Thymus (tissue), 11 donors: Measurements from ENCODE around the gene HYAL4. TPM values are rescaled to one million over a fixed set of nuclear protein-coding genes. Genes with fewer than 3 reads are reported as not detected.
"Not testable (repeated sequence)": the region's sequence is repeated elsewhere in the genome, so short reads cannot be mapped to it uniquely, and the experiment has no call there.

Experiments
- DNase-seq, 9 donors: peaks; one replicate each; pipeline ENCODE4 v3.0.0-alpha.2; 2013; ENCODE audit warnings: low spot score in 9 of 9, low read depth in 6 of 9, missing footprints in 1 of 9
- H3K27ac ChIP-seq, 2 donors: one replicate each; pipeline ENCODE4 v1.5.1; 2013; ENCODE audit warnings: control low read depth in 1 of 2, low read depth in 1 of 2, low read length in 1 of 2, mild to moderate bottlenecking in 1 of 2, moderate library complexity in 1 of 2
- H3K27me3 ChIP-seq, 2 donors: one replicate each; pipeline ENCODE4 v1.5.1; 2013; ENCODE audit warnings: low read length in 1 of 2; ENCODE audit not compliant: control insufficient read depth in 2 of 2, insufficient read depth in 1 of 2
- H3K36me3 ChIP-seq, 2 donors: one replicate each; pipeline ENCODE4 v1.5.1; 2013; ENCODE audit warnings: low read length in 1 of 2, mild to moderate bottlenecking in 1 of 2, moderate library complexity in 1 of 2; ENCODE audit not compliant: control insufficient read depth in 2 of 2, insufficient read depth in 2 of 2
- H3K4me1 ChIP-seq, 2 donors: one replicate each; pipeline ENCODE4 v1.5.1; 2013; ENCODE audit warnings: low read length in 2 of 2; ENCODE audit not compliant: control insufficient read depth in 2 of 2, insufficient read depth in 2 of 2
- H3K4me3 ChIP-seq, 2 donors: one replicate each; pipeline ENCODE4 v1.5.1; 2013; ENCODE audit warnings: low read length in 2 of 2, control low read depth in 1 of 2, mild to moderate bottlenecking in 1 of 2
- H3K9me3 ChIP-seq, 2 donors: one replicate each; pipeline ENCODE4 v1.5.1; 2013; ENCODE audit warnings: low read length in 1 of 2, mild to moderate bottlenecking in 1 of 2; ENCODE audit not compliant: control insufficient read depth in 2 of 2, insufficient read depth in 1 of 2
- WGBS: extraction: QIAGEN DNeasy Blood & Tissue Kit; methylation state at CpG from one replicate; pipeline ENCODE4 v1.1.7; 2013; 5-methylcytosine and 5-hydroxymethylcytosine counted together
- polyA plus RNA-seq: library from polyadenylated mRNA; stranded (reverse); fragments of 200-250 nt; gene quantifications from one replicate; pipeline ENCODE4 v1.2.3, GENCODE V29; 2013
- total RNA-seq: library from RNA; stranded (reverse); fragments of 120-200 nt; gene quantifications from one replicate; pipeline ENCODE4 v1.2.4, GENCODE V29; 2013
- donor health status: healthy.

HYAL4 gene
- total and polyA plus RNA-seq, 2 donors: 0.05 to 0.30 TPM

- H3K27me3 ChIP-seq: no peaks in the 10 kb centered on the region
- H3K36me3 ChIP-seq: no peaks in the 10 kb centered on the region
- H3K4me3 ChIP-seq: no peak overlapping the region
- H3K9me3 ChIP-seq: no peaks in the 10 kb centered on the region
- H3K27ac ChIP-seq: no peak overlapping the region
- WGBS: 31% methylated on average over 7 of the region's 7 CpGs
- H3K4me1 ChIP-seq: no peaks in the 10 kb centered on the region
- DNase-seq: peak in 5 of 9 donors; percentile 4 to 36 (median 5)
Observed at GRCh38 chr7:123871998-123872867, 27.3 kb downstream of the HYAL4 start.

GRCh38 chr7:123872908-123873307 lies 27.9 kb downstream of the HYAL4 start:
- DNase-seq: no peak
- no peaks in the 10 kb centered on the region for H3K36me3 ChIP-seq
- no peak overlapping the region for H3K4me3 ChIP-seq
- H3K4me1 ChIP-seq: no peaks in the 10 kb centered on the region
- H3K27me3 ChIP-seq: no peaks in the 10 kb centered on the region
- 88% methylated on average over 4 of the region's 4 CpGs for WGBS
- no peak overlapping the region for H3K27ac ChIP-seq
- H3K9me3 ChIP-seq: no peaks in the 10 kb centered on the region

DNA sequence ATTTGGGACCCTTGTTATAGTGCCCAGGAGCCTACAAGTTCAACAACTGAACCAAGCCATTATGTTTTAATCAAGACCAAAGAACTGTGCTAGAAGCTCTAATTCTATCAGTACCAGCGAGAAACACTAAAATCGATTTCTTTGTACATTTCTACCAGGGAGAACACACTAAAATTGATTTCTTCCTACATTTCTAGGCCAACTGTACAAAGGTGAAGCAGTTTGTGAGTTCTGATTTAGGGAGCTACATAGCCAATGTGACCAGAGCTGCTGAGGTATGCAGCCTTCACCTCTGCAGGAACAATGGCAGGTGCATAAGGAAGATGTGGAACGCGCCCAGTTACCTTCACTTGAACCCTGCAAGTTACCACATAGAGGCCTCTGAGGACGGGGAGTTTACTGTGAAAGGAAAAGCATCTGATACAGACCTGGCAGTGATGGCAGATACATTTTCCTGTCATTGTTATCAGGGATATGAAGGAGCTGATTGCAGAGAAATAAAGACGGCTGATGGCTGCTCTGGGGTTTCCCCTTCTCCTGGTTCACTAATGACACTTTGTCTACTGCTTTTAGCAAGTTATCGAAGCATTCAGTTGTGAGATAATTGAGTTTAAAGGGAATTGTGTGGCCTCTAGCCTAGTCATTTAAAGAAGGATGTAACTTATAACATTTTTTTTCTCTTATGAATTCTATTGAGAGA lies 31.7 kb downstream of the HYAL4 start:
- Histone ChIP-seq H3K27ac (no peak overlapping the region), H3K36me3 (no peaks in the 10 kb centered on the region), H3K27me3 (no peaks in the 10 kb centered on the region), H3K4me1 (no peaks in the 10 kb centered on the region), H3K9me3 (no peaks in the 10 kb centered on the region), H3K4me3 (no peak overlapping the region)
- DNase-seq: no peak
- WGBS: 84% methylated on average over 7 of the region's 7 CpGs

DNA sequence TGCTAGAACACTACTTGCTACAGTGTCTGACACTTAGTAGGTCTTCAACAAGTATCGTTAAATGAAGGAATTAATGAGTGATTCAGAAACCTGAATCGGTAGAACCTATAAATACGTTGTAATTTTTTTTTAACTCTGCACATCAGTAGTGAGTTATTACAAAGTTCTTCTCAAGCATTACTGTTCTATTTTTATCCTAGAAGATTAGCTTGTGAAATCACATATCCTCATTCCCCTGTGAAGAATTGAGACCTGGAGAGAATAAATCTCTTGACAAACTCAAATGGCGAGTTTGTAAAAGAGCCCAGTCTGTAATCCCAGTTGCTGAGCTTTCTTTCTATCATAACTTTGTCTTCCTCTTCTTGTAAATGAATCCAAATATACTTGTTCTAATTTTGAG lies 34.7 kb downstream of the HYAL4 start:
- no peaks in the 10 kb centered on the region for H3K4me1 ChIP-seq
- no peaks in the 10 kb centered on the region for H3K36me3 ChIP-seq
- 95% methylated on average over 4 of the region's 4 CpGs for WGBS
- H3K27me3 ChIP-seq: no peaks in the 10 kb centered on the region
- no peak overlapping the region for H3K27ac ChIP-seq
- no peak for DNase-seq
- H3K4me3 ChIP-seq: no peak overlapping the region
- H3K9me3 ChIP-seq: no peaks in the 10 kb centered on the region

DNA sequence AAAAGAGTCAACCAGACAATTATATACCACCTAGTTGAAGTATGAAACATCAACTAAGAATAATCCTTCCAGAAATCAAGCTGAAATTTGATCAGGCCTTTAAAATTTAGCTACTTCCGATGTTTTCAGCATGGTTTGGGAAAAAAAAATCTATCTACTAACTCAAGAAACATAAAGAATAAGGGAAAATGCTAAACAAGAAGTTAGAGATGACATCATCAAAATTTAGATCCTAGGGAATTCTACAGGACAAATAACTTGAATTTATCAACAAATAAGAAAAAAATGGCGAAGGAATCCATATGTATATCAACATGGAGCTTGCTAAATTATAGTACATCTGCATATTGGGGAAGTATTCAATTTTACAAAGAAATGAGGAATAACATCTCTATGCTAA lies 36.3 kb downstream of the HYAL4 start:
- no peaks in the 10 kb centered on the region for H3K9me3 ChIP-seq
- DNase-seq: no peak
- 73% methylated on average over 2 of the region's 2 CpGs for WGBS
- H3K36me3 ChIP-seq: no peaks in the 10 kb centered on the region
- H3K27ac ChIP-seq: no peak overlapping the region
- no peaks in the 10 kb centered on the region for H3K27me3 ChIP-seq
- H3K4me3 ChIP-seq: no peak overlapping the region
- H3K4me1 ChIP-seq: no peaks in the 10 kb centered on the region

- no peaks in the 10 kb centered on the region for H3K36me3 ChIP-seq
- H3K27ac ChIP-seq: no peak overlapping the region
- H3K27me3 ChIP-seq: no peaks in the 10 kb centered on the region
- DNase-seq: no peak
- H3K4me3 ChIP-seq: no peak overlapping the region
- no peaks in the 10 kb centered on the region for H3K4me1 ChIP-seq
- no peaks in the 10 kb centered on the region for H3K9me3 ChIP-seq
Observed at GRCh38 chr7:123883154-123883553, 38.2 kb downstream of the HYAL4 start.

DNA sequence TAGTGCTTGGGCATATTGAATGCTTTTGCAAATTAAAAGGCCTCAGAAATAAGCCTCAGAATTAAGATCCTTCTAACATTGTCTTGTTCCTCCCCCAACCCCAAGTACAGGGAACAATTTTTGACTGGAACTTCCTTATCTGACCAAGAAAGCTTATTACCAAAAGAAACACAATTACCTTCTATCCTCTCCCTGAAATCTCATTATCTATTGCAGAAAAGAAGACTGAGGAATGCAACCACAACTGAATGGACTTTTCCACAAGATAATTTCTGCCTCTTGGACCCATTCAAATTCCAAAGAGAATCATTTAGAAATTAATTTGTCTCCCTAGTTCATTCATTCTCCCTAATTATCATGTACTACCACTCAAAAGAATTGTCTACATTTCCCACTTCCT lies 43.2 kb downstream of the HYAL4 start:
- Histone ChIP-seq H3K27me3 (no peaks in the 10 kb centered on the region), H3K4me1 (no peaks in the 10 kb centered on the region), H3K9me3 (no peaks in the 10 kb centered on the region), H3K27ac (no peak overlapping the region), H3K4me3 (no peak overlapping the region), H3K36me3 (no peaks in the 10 kb centered on the region)
- no peak for DNase-seq

DNA sequence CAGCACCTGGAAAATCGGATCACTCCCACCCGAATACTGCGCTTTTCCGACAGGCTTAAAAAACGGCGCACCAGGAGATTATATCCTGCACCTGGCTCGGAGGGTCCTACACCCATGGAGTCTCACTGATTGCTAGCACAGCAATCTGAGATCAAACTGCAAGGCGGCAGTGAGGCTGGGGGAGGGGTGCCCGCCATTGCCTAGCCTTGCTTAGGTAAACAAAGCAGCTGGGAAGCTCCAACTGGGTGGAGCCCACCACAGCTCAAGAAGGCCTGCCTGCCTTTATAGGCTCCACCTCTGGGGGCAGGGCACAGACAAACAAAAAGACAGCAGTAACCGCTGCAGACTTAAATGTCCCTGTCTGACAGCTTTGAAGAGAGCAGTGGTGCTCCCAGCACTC lies 49.8 kb downstream of the HYAL4 start:
- not testable (repeated sequence) for H3K4me1 ChIP-seq, H3K36me3 ChIP-seq, H3K9me3 ChIP-seq, DNase-seq, H3K27ac ChIP-seq, H3K4me3 ChIP-seq, H3K27me3 ChIP-seq
- WGBS: 95% methylated on average over 10 of the region's 10 CpGs

DNA sequence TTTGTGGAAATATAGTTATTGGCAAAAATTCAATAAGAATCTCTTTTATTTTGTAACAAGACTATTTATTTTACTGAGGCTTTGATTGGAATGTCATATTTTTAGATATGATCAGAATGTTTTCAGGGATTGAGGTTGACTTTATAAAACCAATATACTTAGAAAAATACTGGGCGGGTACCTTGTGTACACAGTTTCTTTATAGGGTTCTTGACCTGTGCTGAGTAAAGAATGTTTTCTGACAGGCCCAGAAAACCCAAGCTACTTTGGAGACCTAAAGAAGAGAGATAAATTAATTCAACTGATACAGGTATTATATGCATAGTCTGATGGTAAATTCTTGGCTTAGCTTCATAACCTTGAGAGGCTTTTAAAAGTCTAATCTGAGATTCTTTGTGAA lies 56.1 kb downstream of the HYAL4 start:
- 97% methylated on average over 1 of the region's 1 CpG for WGBS
- no peak overlapping the region for H3K4me3 ChIP-seq
- H3K27me3 ChIP-seq: no peaks in the 10 kb centered on the region
- no peak overlapping the region for H3K27ac ChIP-seq
- no peaks in the 10 kb centered on the region for H3K9me3 ChIP-seq
- no peaks in the 10 kb centered on the region for H3K36me3 ChIP-seq
- no peak for DNase-seq
- H3K4me1 ChIP-seq: no peaks in the 10 kb centered on the region
